Stimulated activated memory B cell treated with anti-CD40 and anti-IgM and Interleukin-4, amounts not matched to agents 10 μg/mL and 1 μg/mL and 100 μg/mL, for 72 hours (primary cell): Measurements from ENCODE around the gene TBXA2R.
"Not testable (repeated sequence)": the region's sequence is repeated elsewhere in the genome, so short reads cannot be mapped to it uniquely, and the experiment has no call there.

ENCODE experiments used
- ATAC-seq: fragments of 150-1000 bp; cut with Tn5 transposase; 2 replicates; pipeline ENCODE4 v1.10.0; 2021
- H3K27ac Mint-ChIP-seq: one replicate; pipeline ENCODE4 v1.8.0; 2022; ENCODE audit warnings: mild to moderate bottlenecking, mixed read lengths
- H3K27me3 Mint-ChIP-seq: one replicate; pipeline ENCODE4 v1.8.0; 2022; ENCODE audit warnings: mixed read lengths
- H3K36me3 Mint-ChIP-seq: one replicate; pipeline ENCODE4 v1.8.0; 2022; ENCODE audit warnings: mixed read lengths
- H3K4me1 Mint-ChIP-seq: one replicate; pipeline ENCODE4 v1.8.0; 2022; ENCODE audit warnings: mixed read lengths
- H3K4me3 Mint-ChIP-seq: one replicate; pipeline ENCODE4 v1.8.0; 2022; ENCODE audit warnings: mild to moderate bottlenecking, moderate library complexity, mixed read lengths
- H3K9me3 Mint-ChIP-seq: one replicate; pipeline ENCODE4 v1.8.0; 2022; ENCODE audit warnings: mixed read lengths

The TBXA2R gene

DNA sequence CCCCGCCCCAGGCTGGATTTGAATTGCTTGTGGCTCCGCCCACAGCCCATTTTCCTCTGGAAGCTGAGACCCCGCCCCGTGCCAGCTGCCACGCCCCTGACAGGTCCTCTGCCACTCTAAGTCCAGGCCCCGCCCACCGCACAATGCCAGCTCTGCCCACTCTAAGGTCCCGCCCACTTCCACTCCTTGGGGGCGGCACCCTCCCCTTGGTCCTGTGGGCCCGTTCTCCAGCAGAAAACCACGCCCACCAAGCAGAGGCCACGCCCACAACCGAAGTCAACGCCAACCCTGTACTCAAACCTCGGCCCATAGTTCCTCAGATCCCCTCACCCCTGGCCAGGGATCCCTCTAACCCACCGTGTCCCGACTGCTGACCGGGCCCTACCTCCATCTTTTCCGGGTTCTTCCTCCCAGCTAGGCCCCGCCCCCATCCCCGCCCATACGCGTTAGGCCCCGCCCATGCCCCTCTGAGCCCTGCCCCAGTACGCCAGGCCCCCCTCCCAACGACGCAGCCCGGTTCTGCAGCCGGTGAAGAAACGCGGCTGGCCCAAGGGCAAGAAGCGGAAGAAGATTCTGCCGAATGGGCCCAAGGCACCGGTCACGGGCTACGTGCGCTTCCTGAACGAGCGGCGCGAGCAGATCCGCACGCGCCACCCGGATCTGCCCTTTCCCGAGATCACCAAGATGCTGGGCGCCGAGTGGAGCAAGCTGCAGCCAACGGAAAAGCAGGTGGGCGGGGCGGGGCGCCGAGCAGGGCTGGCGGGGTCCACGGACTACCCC lies 32.6 kb downstream of the TBXA2R start:
- H3K27me3 Mint-ChIP-seq = no peaks in the 10 kb centered on the region
- H3K4me3 Mint-ChIP-seq = peak overlapping the region; percentile 77
- H3K4me1 Mint-ChIP-seq = peaks cover 30% of the 10 kb centered on the region
- H3K27ac Mint-ChIP-seq = peak overlapping the region; percentile 60
- H3K36me3 Mint-ChIP-seq = peaks cover 27% of the 10 kb centered on the region
- no peaks in the 10 kb centered on the region for H3K9me3 Mint-ChIP-seq
- peak; percentile 27 for ATAC-seq

DNA sequence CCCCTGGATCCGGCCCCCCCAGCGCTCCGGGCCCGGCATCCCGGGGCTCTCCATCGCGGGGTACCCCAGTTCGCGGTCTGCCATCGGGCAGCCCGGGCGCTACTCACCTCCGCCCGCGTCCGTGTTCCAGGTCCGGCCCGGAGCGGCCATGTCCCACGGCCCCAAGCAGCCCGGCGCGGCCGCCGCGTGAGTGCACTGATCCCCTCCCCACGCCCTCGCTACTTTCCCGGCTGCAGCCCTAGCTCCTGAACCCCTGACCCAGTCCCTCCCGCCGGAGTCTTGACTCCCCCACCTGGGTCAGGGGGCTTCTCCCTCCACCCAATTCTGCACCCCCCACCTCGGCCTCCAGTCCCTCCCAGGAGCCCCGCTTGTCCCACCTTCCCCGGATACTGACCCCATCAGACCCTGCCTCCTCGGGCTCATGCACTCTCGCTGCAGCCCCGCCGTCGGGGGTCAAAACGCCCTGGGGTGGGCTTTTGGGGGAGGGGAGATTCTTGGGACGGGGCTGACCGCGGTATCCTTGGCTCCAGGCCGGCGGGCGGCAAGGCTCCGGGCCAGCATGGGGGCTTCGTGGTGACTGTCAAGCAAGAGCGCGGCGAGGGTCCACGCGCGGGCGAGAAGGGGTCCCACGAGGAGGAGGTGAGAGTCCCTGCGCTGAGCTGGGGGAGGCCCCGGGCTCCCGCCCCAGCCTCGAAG lies 33.4 kb downstream of the TBXA2R start:
- H3K4me3 Mint-ChIP-seq = peak overlapping the region; percentile 77
- H3K4me1 Mint-ChIP-seq = peaks cover 30% of the 10 kb centered on the region
- H3K9me3 Mint-ChIP-seq = no peaks in the 10 kb centered on the region
- peaks cover 21% of the 10 kb centered on the region for H3K36me3 Mint-ChIP-seq
- peak overlapping the region; percentile 60 for H3K27ac Mint-ChIP-seq
- ATAC-seq = peak; percentile 14
- H3K27me3 Mint-ChIP-seq = no peaks in the 10 kb centered on the region

DNA sequence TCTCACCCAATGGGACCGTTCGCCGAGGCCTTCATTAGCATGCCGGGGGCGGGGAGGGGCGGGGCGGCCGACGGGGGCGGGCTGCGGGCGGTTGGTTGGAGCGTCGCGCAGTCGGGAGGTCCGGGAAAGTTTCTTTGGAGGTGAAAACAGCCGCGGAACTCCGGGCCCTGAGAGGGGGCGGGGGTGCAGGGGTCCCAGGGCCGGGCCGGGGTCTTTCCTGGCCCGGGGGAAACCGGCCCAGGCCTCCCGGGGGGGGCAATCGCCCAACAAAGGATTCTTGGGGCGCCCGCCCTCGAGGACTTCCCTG lies 33.9 kb downstream of the TBXA2R start, which contains the start of gene HMG20B:
HMG20B (plus strand) TSS at position 90 of the 307 bp plus-strand sequence. CDS start 366 bp downstream, outside the sequence.
- Mint-ChIP-seq H3K36me3 (peaks cover 21% of the 10 kb centered on the region), H3K27me3 (no peaks in the 10 kb centered on the region), H3K9me3 (no peaks in the 10 kb centered on the region), H3K4me3 (peak within 1 kb of the TSS; percentile 77), H3K4me1 (peaks cover 30% of the 10 kb centered on the region), H3K27ac (peak within 1 kb of the TSS; percentile 60)
- no peak for ATAC-seq

DNA sequence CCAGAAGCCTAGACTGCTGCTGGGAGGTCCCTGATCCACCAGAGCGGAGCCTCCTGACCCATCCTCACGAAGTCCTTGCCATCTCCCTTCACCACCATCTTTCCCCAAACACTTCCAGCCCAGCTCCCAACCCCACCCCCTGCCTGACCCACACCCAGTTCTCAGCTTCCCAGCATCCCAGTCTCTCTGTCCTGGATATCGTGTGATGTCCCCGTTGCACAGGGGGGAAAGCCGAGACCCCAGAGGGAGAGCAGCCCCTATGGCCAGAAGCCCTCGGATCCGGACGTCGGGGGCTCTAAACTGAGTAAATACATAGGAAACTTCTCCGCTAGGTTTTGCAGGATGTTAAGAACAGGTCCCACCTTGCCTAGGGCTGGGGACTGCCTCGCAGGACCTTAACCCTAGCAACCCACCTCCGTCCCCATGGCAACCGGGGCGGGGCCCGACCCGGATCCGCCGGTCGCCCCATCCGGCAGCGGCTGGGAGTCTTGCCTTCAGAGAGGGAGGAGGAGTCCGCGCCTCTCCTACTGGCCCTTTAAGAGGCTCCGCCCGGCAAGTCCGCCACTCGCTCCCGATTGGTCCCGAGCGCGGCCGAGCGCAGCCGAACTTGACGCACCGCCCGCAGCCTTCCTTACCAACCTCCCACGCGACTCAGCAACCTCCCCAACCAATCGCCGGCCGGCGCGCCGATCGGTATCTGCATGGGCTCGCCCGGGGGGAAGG lies 34.4 kb downstream of the TBXA2R start:
- no peaks in the 10 kb centered on the region for H3K27me3 Mint-ChIP-seq
- no peaks in the 10 kb centered on the region for H3K9me3 Mint-ChIP-seq
- ATAC-seq = peak; percentile 98
- H3K4me1 Mint-ChIP-seq = peaks cover 30% of the 10 kb centered on the region
- H3K4me3 Mint-ChIP-seq = peak overlapping the region; percentile 77
- peaks cover 21% of the 10 kb centered on the region for H3K36me3 Mint-ChIP-seq
- peak overlapping the region; percentile 38 for H3K27ac Mint-ChIP-seq

DNA sequence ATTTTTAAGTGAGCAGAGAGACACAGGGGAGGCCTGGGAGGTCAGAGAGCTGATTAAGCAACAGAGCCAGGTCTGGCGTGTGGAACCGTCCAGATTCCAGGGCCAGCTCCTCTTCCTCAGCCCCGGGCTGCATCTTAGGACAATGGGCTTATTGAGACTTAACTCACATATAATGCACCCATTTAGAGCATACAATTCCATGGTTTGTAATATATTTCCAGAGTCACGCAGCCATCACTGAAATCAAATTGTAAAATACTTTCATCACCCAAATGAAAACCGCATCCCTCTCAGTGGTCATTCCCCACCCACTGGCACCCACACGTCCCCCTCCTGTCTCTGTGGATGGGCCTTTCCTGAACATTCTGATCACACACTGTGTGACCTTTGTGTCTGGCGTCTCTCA lies 36.1 kb downstream of the TBXA2R start:
- Mint-ChIP-seq H3K27ac (no peak overlapping the region), H3K9me3 (no peaks in the 10 kb centered on the region), H3K27me3 (no peaks in the 10 kb centered on the region), H3K4me3 (no peak overlapping the region), H3K4me1 (peaks cover 30% of the 10 kb centered on the region), H3K36me3 (peaks cover 9% of the 10 kb centered on the region)
- no peak for ATAC-seq

DNA sequence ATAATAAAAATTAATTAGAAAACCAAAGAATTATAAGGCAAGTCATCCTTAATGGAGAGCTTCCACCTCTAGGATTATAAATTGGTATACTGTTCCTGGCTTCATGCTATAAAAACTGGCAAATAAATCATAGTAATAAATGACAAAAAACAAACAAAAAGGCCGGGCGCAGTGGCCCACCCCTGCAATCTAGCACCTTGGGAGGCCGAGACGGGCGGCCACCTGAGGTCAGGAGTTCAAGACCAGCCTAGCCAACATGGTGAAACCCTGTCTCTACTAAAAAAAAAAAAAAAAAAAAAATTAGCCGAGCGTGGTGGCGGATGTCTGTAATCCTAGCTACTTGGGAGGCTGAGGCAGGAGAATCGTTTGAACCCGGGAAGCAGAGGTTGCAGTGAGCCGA lies 36.6 kb downstream of the TBXA2R start:
- not testable (repeated sequence) for H3K4me3 Mint-ChIP-seq

DNA sequence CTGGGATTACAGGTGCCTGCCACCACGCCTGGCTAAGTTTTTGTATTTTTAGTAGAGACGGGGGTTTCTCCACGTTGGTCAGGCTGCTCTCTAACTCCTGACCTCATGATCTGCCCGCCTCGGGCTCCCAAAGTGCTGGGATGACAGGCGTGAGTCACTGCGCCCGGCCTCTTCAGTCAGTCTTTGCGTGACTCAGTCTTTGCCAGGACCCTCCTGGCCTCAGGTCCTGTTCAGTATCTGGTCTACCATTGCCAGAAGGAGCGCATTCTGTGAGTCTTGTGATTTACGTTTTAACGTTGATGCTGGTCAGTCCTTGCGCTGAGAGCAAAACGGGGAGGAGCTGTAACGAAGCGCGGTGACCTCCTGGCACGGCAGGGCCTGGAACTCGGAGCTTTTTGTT lies 41.5 kb downstream of the TBXA2R start:
- Mint-ChIP-seq H3K4me3 (no peak overlapping the region), H3K27ac (no peak overlapping the region), H3K9me3 (no peaks in the 10 kb centered on the region), H3K4me1 (no peaks in the 10 kb centered on the region), H3K36me3 (no peaks in the 10 kb centered on the region), H3K27me3 (no peaks in the 10 kb centered on the region)
- no peak for ATAC-seq

More for the DNA sequence above, 36.6 kb downstream of the TBXA2R start:
- H3K27me3 Mint-ChIP-seq, H3K27ac Mint-ChIP-seq, ATAC-seq, H3K9me3 Mint-ChIP-seq, H3K36me3 Mint-ChIP-seq: not testable (repeated sequence)
- peaks cover 24% of the 10 kb centered on the region for H3K4me1 Mint-ChIP-seq

DNA sequence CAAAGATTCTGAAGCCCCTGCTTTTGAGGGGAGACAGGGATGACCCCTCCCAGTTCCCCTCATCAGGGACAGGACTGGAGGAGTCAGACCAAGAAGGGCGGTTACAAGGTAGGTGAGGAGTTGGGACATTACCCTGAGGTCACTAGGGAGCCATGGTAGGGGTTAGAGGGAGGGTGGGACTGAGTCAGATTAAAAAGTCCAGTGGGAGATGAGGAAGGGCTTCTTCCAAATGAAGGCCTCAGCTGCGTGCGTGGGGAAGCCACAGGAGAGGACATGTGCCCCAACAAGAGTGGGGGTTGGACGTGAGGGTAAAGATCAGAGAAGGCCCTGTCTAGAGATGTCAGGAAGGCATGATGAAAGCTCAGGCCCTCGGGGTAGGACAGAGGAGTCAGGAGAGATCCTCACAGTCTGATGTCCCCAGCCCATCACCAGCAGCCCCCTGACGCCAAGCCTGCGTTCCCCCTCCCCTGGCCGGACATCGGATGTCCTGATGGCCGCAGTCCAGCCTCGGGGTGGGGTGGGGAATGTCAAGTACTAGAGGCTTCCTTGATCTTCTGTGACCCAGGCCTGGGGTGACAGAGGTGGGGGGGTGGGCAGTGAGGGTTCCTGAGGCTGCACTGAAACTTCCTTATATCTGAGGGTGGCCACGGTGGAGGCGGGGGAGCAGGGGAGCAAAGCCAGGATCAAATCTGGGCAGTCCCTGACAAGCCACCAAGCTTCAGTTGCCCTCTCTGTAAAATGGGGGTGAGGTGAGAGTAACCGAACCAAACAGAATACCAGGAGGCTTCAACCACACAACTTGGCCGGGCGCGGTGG lies 42.8 kb downstream of the TBXA2R start:
- no peaks in the 10 kb centered on the region for H3K4me1 Mint-ChIP-seq
- no peak overlapping the region for H3K27ac Mint-ChIP-seq
- no peaks in the 10 kb centered on the region for H3K36me3 Mint-ChIP-seq
- ATAC-seq = no peak
- no peak overlapping the region for H3K4me3 Mint-ChIP-seq
- no peaks in the 10 kb centered on the region for H3K9me3 Mint-ChIP-seq
- no peaks in the 10 kb centered on the region for H3K27me3 Mint-ChIP-seq

DNA sequence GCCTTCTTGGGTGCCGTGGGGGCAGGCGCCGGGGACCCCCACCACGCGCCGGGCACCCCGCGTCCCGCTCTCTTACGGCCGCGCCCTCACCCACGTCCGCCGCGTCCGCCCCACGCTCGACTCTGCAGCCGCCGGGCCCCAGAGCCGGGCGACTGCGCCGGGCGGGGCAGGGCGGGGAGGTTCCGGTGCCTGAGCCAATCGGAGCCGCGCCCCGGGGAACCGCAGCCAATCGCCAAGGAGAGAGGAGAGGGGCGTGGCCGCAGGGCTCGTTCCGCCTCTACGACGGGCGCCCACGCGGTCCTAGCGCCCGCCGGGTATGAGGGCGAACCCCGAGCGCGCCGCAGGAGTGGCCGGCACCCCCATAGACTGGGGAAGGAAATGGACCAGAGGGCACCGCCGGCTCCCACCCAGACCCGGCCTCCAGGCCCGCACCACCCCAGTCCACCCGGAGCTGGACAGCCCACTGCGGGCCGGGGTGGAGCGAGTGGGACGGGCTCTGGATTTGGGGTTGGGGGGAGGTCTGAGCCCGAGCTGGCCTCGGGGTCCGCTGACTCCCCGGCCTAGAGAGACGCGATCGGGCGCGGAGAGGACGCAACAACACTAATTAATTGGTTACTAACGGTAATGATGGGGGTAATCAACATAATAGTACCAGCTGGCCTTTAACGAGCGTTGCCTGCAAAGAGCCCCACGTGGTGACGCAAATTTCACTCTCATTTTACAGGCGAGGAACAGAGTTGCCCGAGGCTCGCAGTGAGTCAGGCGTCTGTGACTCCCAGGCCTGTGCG lies 49.0 kb downstream of the TBXA2R start, which contains the start of gene MFSD12:
MFSD12 (minus strand) TSS at position 126 of the 788 bp plus-strand sequence. CDS start 183 bp downstream, outside the sequence.
- peak within 1 kb of the TSS; percentile 99 for H3K27ac Mint-ChIP-seq
- peaks cover 51% of the 10 kb centered on the region for H3K4me1 Mint-ChIP-seq
- no peaks in the 10 kb centered on the region for H3K9me3 Mint-ChIP-seq
- H3K36me3 Mint-ChIP-seq = peaks cover 19% of the 10 kb centered on the region
- no peaks in the 10 kb centered on the region for H3K27me3 Mint-ChIP-seq
- H3K4me3 Mint-ChIP-seq = peak within 1 kb of the TSS; percentile 97
- peak; percentile 95 for ATAC-seq

DNA sequence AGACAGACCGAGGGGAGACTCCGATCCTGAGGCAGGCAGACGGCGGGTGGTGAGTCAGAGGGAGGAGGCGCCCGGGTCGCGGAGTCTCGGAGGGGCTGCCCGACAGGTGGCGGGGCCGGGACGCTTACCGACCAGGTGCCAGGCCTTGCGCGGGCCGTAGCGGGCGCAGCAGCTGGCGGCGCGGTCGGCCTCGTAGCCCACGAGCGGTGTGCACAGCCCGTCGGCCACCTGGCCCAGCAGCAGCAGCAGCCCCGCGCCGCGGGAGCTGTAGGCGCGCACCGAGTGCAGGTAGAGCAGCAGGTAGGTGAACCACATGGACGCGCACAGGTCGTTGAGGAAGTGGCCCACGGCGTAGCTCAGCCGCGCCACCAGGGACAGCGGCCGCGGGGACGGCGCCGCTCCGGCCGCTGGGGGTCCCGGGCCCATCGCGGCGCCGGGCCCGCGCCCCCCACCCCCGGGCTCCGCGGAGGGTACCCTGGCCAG lies 49.7 kb downstream of the TBXA2R start:
- Mint-ChIP-seq H3K36me3 (peaks cover 19% of the 10 kb centered on the region), H3K4me3 (peak overlapping the region; percentile 97), H3K9me3 (no peaks in the 10 kb centered on the region), H3K27ac (peak overlapping the region; percentile 99), H3K27me3 (no peaks in the 10 kb centered on the region), H3K4me1 (peaks cover 57% of the 10 kb centered on the region)
- ATAC-seq = peak; percentile 66

DNA sequence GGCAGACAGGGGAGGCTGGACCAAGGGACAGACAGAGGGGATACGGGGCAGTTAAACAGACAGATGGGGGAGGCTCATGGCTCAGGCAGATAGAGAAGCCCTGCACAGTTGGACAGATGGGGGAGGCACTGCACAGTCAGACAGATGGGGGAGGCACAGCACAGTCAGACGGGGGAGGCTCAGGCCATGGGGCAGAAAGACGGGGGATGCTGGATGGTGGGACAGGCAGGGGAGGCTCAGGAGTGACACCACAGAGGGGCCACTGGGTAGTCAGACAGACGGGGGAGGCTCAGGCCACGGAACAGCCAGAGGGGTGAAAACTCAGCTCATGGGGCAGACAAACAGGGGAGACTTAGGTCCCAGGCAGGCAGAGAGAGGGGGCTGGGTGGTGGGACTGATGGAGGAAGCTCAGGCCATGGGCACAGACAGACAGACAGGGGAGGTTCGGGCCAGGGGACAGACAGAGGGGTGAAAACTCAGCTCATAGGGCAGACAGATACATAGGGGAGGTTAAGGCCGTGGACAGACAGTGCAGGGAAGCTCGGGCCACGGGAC lies 50.2 kb downstream of the TBXA2R start:
- H3K36me3 Mint-ChIP-seq = peaks cover 24% of the 10 kb centered on the region
- no peaks in the 10 kb centered on the region for H3K27me3 Mint-ChIP-seq
- peak overlapping the region; percentile 99 for H3K27ac Mint-ChIP-seq
- peak overlapping the region; percentile 97 for H3K4me3 Mint-ChIP-seq
- H3K4me1 Mint-ChIP-seq = peaks cover 63% of the 10 kb centered on the region
- no peaks in the 10 kb centered on the region for H3K9me3 Mint-ChIP-seq
- ATAC-seq = no peak

DNA sequence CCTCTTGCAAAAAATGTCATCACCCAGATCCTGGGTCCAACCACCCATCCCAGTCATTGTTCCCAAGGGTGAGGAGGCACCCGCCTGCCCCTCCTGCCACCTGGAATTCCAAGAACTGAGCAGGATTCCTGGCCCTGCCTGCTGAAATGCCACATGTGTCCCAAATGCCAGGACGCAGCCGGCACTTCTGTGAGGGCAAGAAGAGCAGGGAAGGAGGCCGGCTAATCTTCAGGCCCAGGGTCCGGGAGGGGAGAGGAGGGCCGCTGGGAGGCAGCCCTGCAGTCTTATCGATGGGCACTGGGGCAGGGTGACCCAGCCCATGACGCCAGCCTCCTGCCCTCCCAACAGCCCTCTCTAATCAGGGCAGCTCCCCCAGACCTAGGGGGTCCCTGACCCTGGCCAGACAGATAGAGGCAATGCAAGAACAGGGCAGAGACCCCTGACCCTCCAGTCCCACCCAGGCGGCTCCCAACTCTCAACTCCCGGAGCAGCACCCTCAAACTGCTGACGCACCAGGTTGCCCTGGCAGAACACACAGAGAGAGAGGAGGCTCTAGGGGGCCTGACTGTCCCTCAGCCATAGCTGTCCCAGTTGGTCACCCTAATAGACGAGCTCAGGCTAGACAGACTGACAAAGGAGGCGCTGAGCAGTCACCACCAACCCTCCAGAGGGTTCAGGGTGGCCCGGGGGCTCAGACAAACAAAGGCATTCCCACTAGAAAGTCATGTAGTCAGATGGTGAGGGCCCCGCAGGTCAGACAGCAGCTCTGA lies 50.8 kb downstream of the TBXA2R start:
- H3K27ac Mint-ChIP-seq = peak overlapping the region; percentile 99
- H3K36me3 Mint-ChIP-seq = peaks cover 28% of the 10 kb centered on the region
- no peaks in the 10 kb centered on the region for H3K27me3 Mint-ChIP-seq
- H3K4me1 Mint-ChIP-seq = peaks cover 69% of the 10 kb centered on the region
- peak overlapping the region; percentile 97 for H3K4me3 Mint-ChIP-seq
- ATAC-seq = no peak
- H3K9me3 Mint-ChIP-seq = no peaks in the 10 kb centered on the region
